OCI-LY3 (cell line): ENCODE data around the gene KRTAP10-2.

Experiments used
- CTCF ChIP-seq: fragments of 200-600, 300-600 bp; sonication (generic); IDR thresholded peaks from 2 replicates; pipeline ENCODE4 v1.5.1; 2014; ENCODE audit warnings: antibody characterized with exemption, low read length, low read depth
- EZH2phosphoT487 ChIP-seq: fragments of 200-600 bp; shearing (Covaris generic); IDR thresholded peaks from 2 replicates; pipeline ENCODE4 v1.6.1; 2018; ENCODE audit warnings: antibody characterized with exemption, mixed run types, low read depth

- TF ChIP-seq CTCF (no peak), EZH2phosphoT487 (no peak)
Measured at GRCh38 chr21:44528634-44528995, 22.7 kb downstream of the KRTAP10-2 start.
